IPS-20b (cell line): ENCODE results near the gene C10orf53.
A peak's percentile ranks its signal among the peaks of the same experiment; 100 is the strongest.

Experiments used
- H3K27ac ChIP-seq: one replicate; pipeline ENCODE4 v1.5.1; 2013; ENCODE audit warnings: low read length
- H3K27me3 ChIP-seq: 2 replicates; pipeline ENCODE4 v1.6.1; 2013; ENCODE audit warnings: mild to moderate bottlenecking, low read length, inconsistent platforms; ENCODE audit not compliant: insufficient read depth
- H3K36me3 ChIP-seq: 2 replicates; pipeline ENCODE4 v1.6.1; 2013; ENCODE audit warnings: low read depth, mild to moderate bottlenecking, inconsistent platforms, low read length, moderate library complexity; ENCODE audit not compliant: insufficient read depth
- H3K4me1 ChIP-seq: 2 replicates; pipeline ENCODE4 v1.6.1; 2013; ENCODE audit warnings: mild to moderate bottlenecking, control low read depth, inconsistent platforms, low read length, moderate library complexity; ENCODE audit not compliant: insufficient read depth
- H3K4me3 ChIP-seq: 2 replicates; pipeline ENCODE4 v1.5.1; 2013; ENCODE audit warnings: mild to moderate bottlenecking, low read length, inconsistent platforms
- H3K9ac ChIP-seq: 2 replicates; pipeline ENCODE4 v1.6.1; 2013; ENCODE audit warnings: low read depth, mild to moderate bottlenecking, inconsistent platforms, low read length, moderate library complexity
- H3K9me3 ChIP-seq: 2 replicates; pipeline ENCODE4 v1.6.1; 2013; ENCODE audit warnings: mild to moderate bottlenecking, low read depth, low read length, inconsistent platforms; ENCODE audit not compliant: insufficient read depth

C10orf53 gene

DNA sequence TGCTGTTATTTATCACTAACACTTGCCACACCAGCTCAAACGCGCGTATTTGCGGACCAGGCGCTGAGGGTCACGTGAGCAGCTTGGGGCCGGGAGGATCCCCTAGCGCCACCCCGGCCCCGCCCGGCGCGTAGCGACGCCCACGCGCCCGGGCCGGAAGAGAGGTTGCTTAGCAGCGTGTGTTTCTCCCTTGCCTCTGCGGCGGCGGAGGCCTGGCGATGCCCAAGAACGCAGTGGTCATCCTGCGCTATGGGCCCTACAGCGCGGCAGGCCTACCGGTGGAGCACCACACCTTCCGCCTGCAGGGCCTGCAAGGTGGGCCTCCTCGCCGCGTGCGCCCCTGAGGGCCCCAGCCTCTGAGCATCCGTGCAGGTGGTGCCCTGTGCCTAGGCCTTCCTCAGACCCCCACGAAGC, at the start of gene C10orf53:
TSS of gene C10orf53 (plus strand) at position 172 of the 414 bp plus-strand sequence. CDS start at position 219, 47 bp downstream.
- H3K27ac ChIP-seq = no peak within 1 kb of the TSS
- peaks cover 5% of the 10 kb centered on the region; the same call in 1 of the 2 replicates for H3K4me1 ChIP-seq
- no peak within 1 kb of the TSS for H3K9ac ChIP-seq
- H3K36me3 ChIP-seq = no peaks in the 10 kb centered on the region
- no peaks in the 10 kb centered on the region for H3K9me3 ChIP-seq
- H3K4me3 ChIP-seq = peak within 1 kb of the TSS; percentile 68
- H3K27me3 ChIP-seq = peaks cover 69% of the 10 kb centered on the region

DNA sequence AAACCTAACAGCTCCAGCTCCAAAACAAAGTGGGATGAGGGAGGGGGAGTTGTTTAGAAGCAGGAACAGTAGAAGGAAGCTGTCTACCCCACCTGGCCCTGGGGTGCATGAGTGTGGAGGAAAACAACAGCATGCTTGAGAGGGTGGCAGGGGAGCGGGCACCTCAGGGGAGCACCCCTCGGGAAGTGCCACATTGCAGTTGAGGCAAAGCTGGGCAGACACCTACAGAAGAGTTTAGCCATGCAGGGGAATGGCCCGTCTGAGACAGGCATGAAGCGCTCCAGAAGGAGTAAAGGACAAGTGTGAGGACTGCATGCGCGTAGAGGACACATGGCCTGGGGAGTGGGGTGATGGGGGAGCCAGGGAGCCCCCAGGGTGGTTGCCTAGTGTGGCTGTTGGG, 47.5 kb upstream of the C10orf53 start:
- Histone ChIP-seq H3K9ac (no peak overlapping the region), H3K4me1 (no peaks in the 10 kb centered on the region), H3K27ac (no peak overlapping the region), H3K36me3 (no peaks in the 10 kb centered on the region), H3K27me3 (no peaks in the 10 kb centered on the region; the same call in 1 of the 2 replicates), H3K4me3 (no peak overlapping the region), H3K9me3 (no peaks in the 10 kb centered on the region)

GRCh38 chr10:49632406-49633317, 46.8 kb upstream of the C10orf53 start:
- no peaks in the 10 kb centered on the region; the same call in 1 of the 2 replicates for H3K27me3 ChIP-seq
- no peak overlapping the region for H3K9ac ChIP-seq
- no peaks in the 10 kb centered on the region for H3K4me1 ChIP-seq
- no peak overlapping the region for H3K4me3 ChIP-seq
- H3K9me3 ChIP-seq = no peaks in the 10 kb centered on the region
- no peaks in the 10 kb centered on the region for H3K36me3 ChIP-seq
- no peak overlapping the region for H3K27ac ChIP-seq

- Histone ChIP-seq H3K27ac (no peak overlapping the region), H3K27me3 (peaks cover 4% of the 10 kb centered on the region; the same call in 1 of the 2 replicates), H3K9ac (no peak overlapping the region), H3K4me3 (no peak overlapping the region), H3K9me3 (no peaks in the 10 kb centered on the region), H3K36me3 (no peaks in the 10 kb centered on the region), H3K4me1 (no peaks in the 10 kb centered on the region)
Observed at GRCh38 chr10:49633327-49634068, 46.0 kb upstream of the C10orf53 start.

GRCh38 chr10:49634069-49634660, 45.3 kb upstream of the C10orf53 start:
- Histone ChIP-seq H3K4me3 (no peak overlapping the region), H3K36me3 (no peaks in the 10 kb centered on the region), H3K27ac (no peak overlapping the region), H3K9ac (no peak overlapping the region), H3K9me3 (no peaks in the 10 kb centered on the region), H3K4me1 (no peaks in the 10 kb centered on the region), H3K27me3 (peaks cover 4% of the 10 kb centered on the region; the same call in 1 of the 2 replicates)

GRCh38 chr10:49642311-49642710, 37.1 kb upstream of the C10orf53 start:
- Histone ChIP-seq H3K9ac (no peak overlapping the region), H3K36me3 (no peaks in the 10 kb centered on the region), H3K27ac (no peak overlapping the region), H3K4me3 (no peak overlapping the region), H3K9me3 (no peaks in the 10 kb centered on the region), H3K4me1 (no peaks in the 10 kb centered on the region), H3K27me3 (peaks cover 16% of the 10 kb centered on the region; the same call in 1 of the 2 replicates)

GRCh38 chr10:49643241-49644034, 36.0 kb upstream of the C10orf53 start:
- Histone ChIP-seq H3K9me3 (no peaks in the 10 kb centered on the region), H3K36me3 (no peaks in the 10 kb centered on the region), H3K4me1 (no peaks in the 10 kb centered on the region), H3K27ac (no peak overlapping the region), H3K9ac (no peak overlapping the region), H3K4me3 (no peak overlapping the region), H3K27me3 (peaks cover 12% of the 10 kb centered on the region; the same call in 1 of the 2 replicates)

- H3K27me3 ChIP-seq = peaks cover 18% of the 10 kb centered on the region
- H3K4me3 ChIP-seq = no peak overlapping the region
- H3K9me3 ChIP-seq = no peaks in the 10 kb centered on the region
- H3K4me1 ChIP-seq = peaks cover 2% of the 10 kb centered on the region; the same call in 1 of the 2 replicates
- H3K36me3 ChIP-seq = no peaks in the 10 kb centered on the region
- H3K27ac ChIP-seq = no peak overlapping the region
- no peak overlapping the region for H3K9ac ChIP-seq
Observed at GRCh38 chr10:49644035-49644646, 35.3 kb upstream of the C10orf53 start.

DNA sequence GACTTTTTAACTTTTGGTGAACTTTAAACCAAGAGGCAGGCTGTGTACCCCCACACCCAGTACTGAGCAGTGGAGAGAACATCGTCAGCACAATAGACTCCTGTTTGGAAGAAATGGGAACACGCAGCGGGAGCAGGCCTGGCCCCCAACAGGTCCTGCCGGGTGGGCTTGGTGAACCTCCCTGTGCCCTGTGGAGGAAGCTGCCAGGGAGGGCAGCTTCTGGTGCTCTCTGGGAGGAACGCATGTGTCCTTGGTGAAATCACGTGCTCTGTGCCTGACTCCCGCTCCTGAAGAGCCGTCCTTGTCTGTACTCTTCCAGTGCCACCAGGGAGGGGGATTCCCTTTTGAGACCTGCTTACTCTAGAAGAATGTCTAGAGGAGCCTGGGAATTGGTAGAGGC, 34.0 kb upstream of the C10orf53 start:
- H3K4me1 ChIP-seq = peaks cover 6% of the 10 kb centered on the region; the same call in 1 of the 2 replicates
- H3K9ac ChIP-seq = no peak overlapping the region
- H3K36me3 ChIP-seq = no peaks in the 10 kb centered on the region
- no peak overlapping the region for H3K27ac ChIP-seq
- peaks cover 20% of the 10 kb centered on the region for H3K27me3 ChIP-seq
- H3K9me3 ChIP-seq = no peaks in the 10 kb centered on the region
- no peak overlapping the region for H3K4me3 ChIP-seq

GRCh38 chr10:49645871-49646870, 33.3 kb upstream of the C10orf53 start:
- Histone ChIP-seq H3K9me3 (no peaks in the 10 kb centered on the region), H3K36me3 (no peaks in the 10 kb centered on the region), H3K27me3 (peaks cover 17% of the 10 kb centered on the region), H3K4me3 (no peak overlapping the region), H3K27ac (no peak overlapping the region), H3K4me1 (peaks cover 6% of the 10 kb centered on the region; the same call in 1 of the 2 replicates), H3K9ac (no peak overlapping the region)
